T-helper 1 cell (primary cell): ENCODE results near the gene QRSL1.
"Not testable (repeated sequence)": the region's sequence is repeated elsewhere in the genome, so short reads cannot be mapped to it uniquely, and the experiment has no call there.

Source experiments
- DNase-seq, 5 donors: peaks; one replicate each; pipeline ENCODE4 v3.0.0-alpha.2; 2012 to 2020

Gene QRSL1

GRCh38 chr6:106684011-106684410 lies 54.6 kb downstream of the QRSL1 start:
- no peak for DNase-seq

DNA sequence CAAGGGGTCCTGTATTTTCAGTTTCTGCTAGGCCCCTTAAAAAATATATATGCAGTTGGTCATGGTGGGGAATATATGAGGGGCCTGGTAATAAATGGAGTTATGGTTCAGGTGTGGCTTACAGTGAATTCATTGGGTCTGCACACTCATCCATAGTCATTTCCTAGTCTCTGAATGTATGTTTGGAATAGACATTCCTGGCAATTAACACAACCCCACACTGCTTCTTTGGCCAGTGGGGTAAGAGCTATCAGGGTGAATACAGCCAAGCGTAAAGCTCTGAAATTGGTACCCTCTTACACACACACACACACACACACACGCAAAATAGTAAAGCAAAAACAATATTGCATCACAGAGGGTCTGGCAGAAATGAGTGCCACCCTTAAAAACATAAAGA lies 56.5 kb downstream of the QRSL1 start:
- DNase-seq = no peak

GRCh38 chr6:106688177-106688951 lies 59.0 kb downstream of the QRSL1 start:
- DNase-seq = no peak

DNA sequence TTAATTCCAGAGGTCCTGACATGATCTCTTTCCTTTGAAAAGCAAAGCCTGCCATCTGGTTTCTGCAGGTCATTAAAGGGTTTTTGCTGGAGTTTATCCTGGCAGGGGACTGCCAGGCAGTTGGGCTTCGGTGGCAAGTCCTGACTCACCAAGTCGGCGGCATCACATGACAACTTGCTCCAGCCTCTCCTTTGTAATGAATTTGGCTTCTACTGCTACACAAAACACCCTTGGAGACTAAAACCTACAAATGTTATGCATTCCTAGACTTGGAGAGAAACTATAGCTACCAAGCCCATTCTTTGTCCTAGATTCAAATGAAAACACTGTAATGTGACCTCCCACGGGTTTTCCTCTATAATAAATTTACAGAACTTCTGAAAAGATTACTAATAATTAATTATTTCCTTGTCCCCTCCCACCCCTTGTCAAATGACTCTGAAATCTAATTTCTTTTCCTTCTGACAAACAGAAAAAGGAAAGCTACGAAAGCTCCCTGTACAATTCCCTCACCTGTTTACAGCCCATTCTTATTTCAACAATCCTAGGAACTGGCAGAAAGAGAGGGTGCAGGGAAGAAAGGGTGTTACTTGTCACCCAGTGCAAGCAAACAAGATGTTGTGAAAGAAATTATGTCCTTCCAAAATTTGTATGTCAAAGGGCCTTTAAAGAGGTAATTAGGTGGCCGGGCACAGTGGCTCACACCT lies 62.9 kb downstream of the QRSL1 start:
- DNase-seq = no peak

GRCh38 chr6:106692819-106693208 lies 63.4 kb downstream of the QRSL1 start:
- DNase-seq = no peak

DNA sequence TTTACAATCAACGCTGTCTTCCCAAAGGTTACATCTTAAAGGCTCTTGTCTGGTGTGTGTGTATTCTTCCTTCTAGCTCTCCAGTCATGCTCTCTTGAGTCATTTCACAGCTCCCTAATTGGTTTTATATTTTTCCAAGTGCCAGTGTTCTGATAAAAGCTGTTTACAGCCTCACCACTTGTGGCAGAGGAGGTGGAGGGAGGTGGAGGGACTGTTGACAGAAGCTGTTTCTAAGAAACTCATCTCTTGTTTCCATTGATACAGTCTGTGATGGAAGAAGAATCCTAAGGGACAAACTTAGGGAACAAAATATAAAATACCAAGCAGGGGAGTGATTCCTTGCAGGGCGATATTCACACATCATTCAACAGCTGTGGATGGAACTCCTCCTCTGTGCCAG lies 64.0 kb downstream of the QRSL1 start:
- no peak for DNase-seq

DNA sequence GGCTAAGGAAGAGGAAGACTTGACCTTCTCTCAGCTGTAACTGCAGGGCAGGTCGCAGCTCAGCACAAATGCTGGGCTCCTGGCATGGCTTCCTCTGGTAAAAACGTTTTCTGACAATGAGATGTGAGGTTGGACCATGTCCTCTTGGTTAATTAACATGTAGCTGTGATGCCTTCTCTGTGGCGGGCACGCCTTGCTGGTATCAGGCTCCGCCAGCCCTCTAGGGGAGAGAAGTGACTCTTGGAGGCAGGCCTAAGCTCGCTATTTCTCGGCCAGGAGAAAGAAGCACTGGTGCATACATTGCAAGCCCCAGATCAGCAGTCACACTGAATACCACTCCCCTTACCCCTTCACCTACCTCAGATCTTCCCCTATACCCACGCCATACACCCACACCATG lies 65.0 kb downstream of the QRSL1 start:
- no peak for DNase-seq

- no peak for DNase-seq
These were observed 71.2 kb downstream of the QRSL1 start for GRCh38 chr6:106700581-106700980.

GRCh38 chr6:106701201-106701600 lies 71.8 kb downstream of the QRSL1 start:
- not testable (repeated sequence) for DNase-seq

- DNase-seq = no peak
These were observed 72.7 kb downstream of the QRSL1 start for GRCh38 chr6:106702046-106702445.

GRCh38 chr6:106702451-106703110 lies 73.2 kb downstream of the QRSL1 start:
- no peak for DNase-seq

- DNase-seq = no peak
These were observed 74.9 kb downstream of the QRSL1 start for GRCh38 chr6:106704327-106704726.

- no peak for DNase-seq
These were observed 75.8 kb downstream of the QRSL1 start for GRCh38 chr6:106705156-106705555.

DNA sequence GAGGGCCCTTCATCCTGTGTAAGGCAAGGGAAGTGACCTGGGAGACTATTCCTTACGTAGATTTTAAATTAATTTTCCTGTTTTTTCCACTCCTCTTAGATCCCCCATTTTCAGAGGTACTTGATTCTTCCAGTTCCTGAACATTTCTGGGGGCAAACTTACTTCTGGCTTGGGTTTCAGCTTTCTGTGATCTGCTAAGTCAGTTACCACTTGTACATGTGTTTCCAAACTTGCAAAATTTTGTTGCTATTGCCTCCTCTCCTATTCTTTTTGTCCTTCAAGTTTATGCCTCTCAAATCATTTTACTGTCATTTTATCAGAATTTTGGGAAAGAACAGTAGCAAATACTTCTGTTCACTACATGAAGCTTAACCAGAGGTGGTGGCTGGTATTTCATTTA lies 81.2 kb downstream of the QRSL1 start:
- DNase-seq = no peak

DNA sequence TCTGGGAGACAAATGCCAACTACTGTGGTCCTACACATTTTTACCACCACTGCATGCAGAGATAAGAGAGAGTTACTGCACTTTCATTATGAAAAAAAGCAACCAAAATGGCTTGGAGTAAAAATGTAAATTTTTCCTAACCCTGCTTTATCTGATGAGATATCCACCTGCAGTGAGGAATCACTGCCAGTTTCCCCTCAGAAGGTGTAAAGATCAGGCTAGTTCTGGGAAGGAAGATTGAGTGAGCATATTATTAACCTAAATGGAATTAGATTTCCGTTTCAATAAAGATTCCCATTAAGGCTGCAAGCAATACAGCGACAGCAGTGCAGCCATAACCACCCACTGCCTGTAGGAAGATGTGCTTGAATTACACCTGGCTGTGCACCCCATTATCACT lies 84.9 kb downstream of the QRSL1 start:
- DNase-seq = no peak

- DNase-seq = no peak
These were observed 86.5 kb downstream of the QRSL1 start for GRCh38 chr6:106715922-106716321.

DNA sequence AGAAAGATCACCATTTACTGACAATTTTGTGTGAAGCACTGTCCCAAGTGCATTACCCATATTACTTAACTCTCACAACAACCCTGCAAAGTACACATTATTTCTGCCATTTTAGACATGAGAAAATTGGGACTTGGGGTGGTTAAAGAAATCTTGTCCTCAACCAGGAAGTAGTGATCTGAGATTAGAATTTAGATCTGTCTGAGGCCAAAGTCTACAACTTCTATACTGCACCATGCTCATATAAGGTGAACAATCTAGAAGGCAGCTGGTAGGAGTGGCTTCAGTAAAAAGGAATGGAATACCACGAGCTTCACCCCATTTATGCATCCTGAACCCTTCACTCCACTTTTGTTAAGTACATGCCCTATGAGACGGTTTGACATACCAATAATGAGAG lies 87.6 kb downstream of the QRSL1 start:
- DNase-seq = no peak
